ENCODE results near the gene ERVFRD-1. TPM values are rescaled to one million over a fixed set of nuclear protein-coding genes. Genes with fewer than 3 reads are reported as not detected.

The ERVFRD-1 gene
- total and polyA plus RNA-seq, 2 experiments from 2014 or later: 0.06 TPM; not detected in 1

DNA sequence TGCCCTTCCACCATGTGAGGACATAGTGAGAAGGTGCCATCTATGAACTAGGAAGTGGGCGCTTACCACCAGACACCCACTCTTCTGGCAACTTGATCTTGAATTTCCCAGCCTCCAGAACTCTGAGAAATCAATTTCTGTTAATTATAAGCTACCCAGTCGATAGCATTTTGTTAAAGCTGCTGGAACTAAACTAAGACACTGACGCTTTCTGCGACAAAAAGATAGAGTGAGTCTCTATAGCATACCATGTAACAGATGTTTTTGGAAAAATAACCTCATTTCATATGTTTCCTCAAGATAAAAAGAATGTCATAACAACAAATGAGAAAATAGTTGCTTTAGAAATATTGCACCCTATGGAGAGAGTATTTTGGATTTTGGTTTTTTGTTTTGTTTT lies 33.3 kb downstream of the ERVFRD-1 start:
- TF ChIP-seq CTCF (conservative IDR thresholded peaks at IDR 0.05; ENCODE audit: low read depth in 2 of 2) (no peak), EZH2 (IDR thresholded peaks at IDR 0.05; ENCODE audit: low read depth, unreplicated experiment) (no peak), EZH2phosphoT487 (IDR thresholded peaks at IDR 0.05; ENCODE audit: unreplicated experiment) (no peak), POLR2AphosphoS5 (IDR thresholded peaks at IDR 0.05; ENCODE audit: low read depth) (no peak), JUNB (IDR thresholded peaks at IDR 0.05; ENCODE audit: unreplicated experiment) (no peak), ZNF114 (CRISPR knock-in tag; IDR thresholded peaks at IDR 0.05) (no peak), STAT1 (IDR thresholded peaks at IDR 0.05; ENCODE audit: unreplicated experiment) (no peak), ETS1 (IDR thresholded peaks at IDR 0.05) (no peak), REST (IDR thresholded peaks at IDR 0.05; ENCODE audit: unreplicated experiment) (no peak), CREB1 (CRISPR knock-in tag; IDR thresholded peaks at IDR 0.05; ENCODE audit: low read depth) (no peak), ZNF462 (CRISPR knock-in tag; IDR thresholded peaks at IDR 0.05) (no peak), NANOG (IDR thresholded peaks at IDR 0.05; ENCODE audit: borderline replicate concordance) (no peak), ZNF331 (CRISPR knock-in tag; IDR thresholded peaks at IDR 0.05; ENCODE audit: low read depth) (no peak)
- H4K20me1 ChIP-seq (replicated peaks; ENCODE audit: insufficient read depth): no peaks in the 10 kb centered on the region
- Mint-ChIP-seq H3K4me3 (no peak overlapping the region), H3K9me3 (no peaks in the 10 kb centered on the region), H3K4me1 (peaks cover 17% of the 10 kb centered on the region), H3K27ac (no peak overlapping the region), H3K36me3 (ENCODE audit: low read depth) (no peaks in the 10 kb centered on the region), H3K27me3 (ENCODE audit: insufficient read depth, low read depth, poor library complexity) (no peaks in the 10 kb centered on the region)
- H3K27me3 ChIP-seq (ENCODE audit: insufficient read depth): no peaks in the 10 kb centered on the region
- no peaks in the 10 kb centered on the region for H3K79me2 ChIP-seq (replicated peaks; ENCODE audit: insufficient read depth)
- no peaks in the 10 kb centered on the region for H3K9me2 ChIP-seq (ENCODE audit: insufficient read depth)
- ATAC-seq (no peak), DNase-seq (ENCODE audit: low spot score) (no peak)
- no peak overlapping the region for H3K4me3 ChIP-seq
- H3K4me1 ChIP-seq (ENCODE audit: insufficient read depth): peaks cover 16% of the 10 kb centered on the region
- H3K4me2 ChIP-seq: no peak overlapping the region
- no peaks in the 10 kb centered on the region for H3F3A ChIP-seq (replicated peaks; ENCODE audit: low read depth)
- H2AFZ ChIP-seq: no peak overlapping the region
- no peak overlapping the region for H3K27ac ChIP-seq (ENCODE audit: low read depth)
- H3K36me3 ChIP-seq (ENCODE audit: insufficient read depth): no peaks in the 10 kb centered on the region
